GM12874 (cell line): ENCODE data around the gene CIROP.
A peak's percentile ranks its signal among the peaks of the same experiment; 100 is the strongest.

Source experiments
- TF ChIP-seq, protein P1 (sequence below): IDR thresholded peaks from 2 replicates; pipeline ENCODE4 v1.5.1; 2011; ENCODE audit warnings: low read depth, mild to moderate bottlenecking, control low read depth, low read length, moderate library complexity; ENCODE audit not compliant: insufficient read depth

The CIROP gene

DNA sequence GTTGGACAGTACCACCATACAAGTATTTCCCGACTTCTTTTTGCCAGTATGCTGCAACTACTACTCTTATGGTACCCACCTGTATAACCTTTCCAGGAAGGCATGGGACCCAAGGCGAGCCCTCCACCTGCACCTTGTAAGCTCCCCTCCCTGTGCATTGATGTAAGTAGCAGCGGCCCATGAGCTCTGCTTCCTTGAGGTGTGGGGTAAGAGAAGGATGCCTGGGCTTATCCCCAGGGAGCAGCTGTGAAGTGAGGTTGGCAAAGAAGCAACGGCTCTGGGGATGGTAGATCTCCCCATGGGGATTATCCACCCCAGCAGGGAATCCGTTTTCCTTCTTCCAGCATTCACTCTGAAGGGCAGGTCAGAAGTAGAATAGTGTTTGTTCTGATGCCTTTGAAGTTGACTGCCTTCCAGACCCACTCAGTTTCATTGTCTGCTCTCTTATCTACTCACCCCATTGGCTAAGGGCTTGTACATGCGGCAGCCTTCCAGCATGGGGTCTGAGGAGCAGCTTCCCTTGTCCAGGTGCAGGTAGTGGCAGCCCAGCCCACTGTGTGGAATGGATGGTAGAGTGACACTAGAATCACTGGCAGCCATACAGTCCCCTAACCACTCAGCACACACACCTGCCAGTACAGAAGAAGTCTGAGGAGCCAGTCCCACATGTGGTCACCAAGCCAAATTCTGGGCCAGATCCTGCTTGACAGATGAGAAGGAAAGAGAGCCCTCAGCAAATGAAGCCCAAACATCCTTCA lies 3.4 kb downstream of the CIROP start:
- TF ChIP-seq, protein P1, sequence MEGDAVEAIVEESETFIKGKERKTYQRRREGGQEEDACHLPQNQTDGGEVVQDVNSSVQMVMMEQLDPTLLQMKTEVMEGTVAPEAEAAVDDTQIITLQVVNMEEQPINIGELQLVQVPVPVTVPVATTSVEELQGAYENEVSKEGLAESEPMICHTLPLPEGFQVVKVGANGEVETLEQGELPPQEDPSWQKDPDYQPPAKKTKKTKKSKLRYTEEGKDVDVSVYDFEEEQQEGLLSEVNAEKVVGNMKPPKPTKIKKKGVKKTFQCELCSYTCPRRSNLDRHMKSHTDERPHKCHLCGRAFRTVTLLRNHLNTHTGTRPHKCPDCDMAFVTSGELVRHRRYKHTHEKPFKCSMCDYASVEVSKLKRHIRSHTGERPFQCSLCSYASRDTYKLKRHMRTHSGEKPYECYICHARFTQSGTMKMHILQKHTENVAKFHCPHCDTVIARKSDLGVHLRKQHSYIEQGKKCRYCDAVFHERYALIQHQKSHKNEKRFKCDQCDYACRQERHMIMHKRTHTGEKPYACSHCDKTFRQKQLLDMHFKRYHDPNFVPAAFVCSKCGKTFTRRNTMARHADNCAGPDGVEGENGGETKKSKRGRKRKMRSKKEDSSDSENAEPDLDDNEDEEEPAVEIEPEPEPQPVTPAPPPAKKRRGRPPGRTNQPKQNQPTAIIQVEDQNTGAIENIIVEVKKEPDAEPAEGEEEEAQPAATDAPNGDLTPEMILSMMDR: no peak

DNA sequence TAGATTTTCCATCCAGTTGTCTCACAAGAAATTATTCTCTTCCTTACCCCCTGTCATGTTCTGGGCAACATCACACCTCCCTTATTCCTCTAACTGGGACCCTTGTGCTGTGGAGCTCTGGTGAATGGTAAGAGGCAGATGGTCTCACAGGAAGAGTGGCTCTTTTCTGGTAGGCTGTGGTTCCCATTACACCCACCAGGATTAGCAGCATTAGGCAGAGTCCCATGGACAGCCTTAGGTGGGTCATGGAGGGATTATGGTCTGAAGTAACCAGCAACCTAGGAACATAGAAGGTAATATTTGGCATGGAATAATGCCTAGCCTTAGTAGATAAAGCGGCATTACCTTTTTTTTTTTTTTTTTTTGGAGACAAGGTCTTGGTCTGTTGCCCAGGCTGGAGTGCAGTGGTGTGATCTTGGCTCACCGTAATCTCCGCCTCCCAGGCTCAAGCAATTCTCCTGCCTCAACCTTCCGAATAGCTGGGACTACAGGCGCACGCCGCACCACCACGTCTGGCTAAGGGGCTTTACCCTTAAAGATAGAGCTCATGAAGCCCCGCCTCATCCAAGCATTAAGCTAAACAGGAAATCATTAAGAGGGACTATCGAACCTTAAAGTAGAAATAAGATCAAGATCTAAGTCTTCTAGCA lies 5.5 kb downstream of the CIROP start:
- TF ChIP-seq, protein P1: no peak

DNA sequence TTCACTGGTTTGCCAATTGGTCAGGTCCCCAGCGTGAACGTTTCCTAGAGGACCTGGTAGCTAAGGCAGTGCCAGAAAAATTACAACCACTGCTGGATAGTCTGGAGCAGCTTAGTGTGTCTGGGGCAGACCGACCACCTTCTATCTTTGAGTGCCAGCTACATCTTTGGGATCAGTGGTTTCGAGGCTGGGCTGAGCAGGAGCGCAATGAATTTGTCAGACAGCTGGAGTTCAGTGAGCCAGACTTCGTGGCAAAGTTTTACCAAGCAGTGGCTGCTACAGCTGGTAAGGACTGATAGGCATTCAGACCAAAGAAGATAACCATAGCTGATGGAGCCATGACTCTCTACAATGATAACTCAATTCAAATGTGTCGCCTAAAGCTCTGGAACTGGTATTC lies 7.0 kb downstream of the CIROP start:
- TF ChIP-seq, protein P1: no peak

DNA sequence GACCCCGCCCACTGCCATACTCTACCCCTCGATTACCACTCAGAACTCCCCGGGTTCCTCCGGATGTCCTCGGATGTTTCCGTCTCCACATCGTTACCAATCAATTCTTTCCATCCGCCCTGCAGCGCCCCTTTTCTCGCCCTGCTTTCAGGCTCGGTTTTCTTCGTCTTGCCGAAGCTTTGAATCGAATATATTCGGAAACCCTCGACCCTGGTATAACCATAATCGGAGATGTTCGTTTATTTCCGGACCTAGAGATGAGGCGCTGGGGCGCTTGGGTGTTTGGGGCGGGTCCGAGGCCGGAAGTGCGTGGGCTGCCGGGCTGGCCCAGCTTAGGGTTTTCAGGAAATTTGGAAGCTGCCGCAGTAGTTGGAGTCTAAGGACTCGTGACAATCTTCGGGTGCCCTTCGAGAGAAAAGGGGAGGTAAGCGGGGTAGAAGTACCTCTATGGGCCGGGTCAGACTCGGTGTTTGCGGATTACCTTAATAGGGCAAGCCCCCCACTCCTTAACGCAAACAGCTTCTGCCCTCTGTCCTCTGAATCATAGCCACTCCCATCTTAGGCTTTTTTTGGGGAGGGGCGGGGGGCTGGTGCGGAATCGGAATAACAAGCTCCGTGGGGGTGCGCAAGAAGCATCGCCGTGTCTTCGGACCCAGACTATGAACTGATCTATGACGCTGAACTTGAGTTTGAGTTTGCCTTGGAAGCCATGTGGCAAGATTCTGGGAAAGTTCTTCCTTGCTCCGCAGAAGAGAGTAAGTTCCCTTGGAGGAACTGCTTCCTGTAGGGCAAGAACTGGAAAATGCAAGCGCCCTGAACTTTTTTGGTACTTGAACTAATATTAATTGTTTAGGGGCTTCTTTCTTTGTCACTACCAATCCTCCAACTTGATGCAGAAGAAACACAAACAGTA lies 9.3 kb downstream of the CIROP start, which contains the start of gene C14orf119:
TSS of gene C14orf119 (plus strand) at position 310 of the 913 bp plus-strand sequence. CDS start 2,154 bp downstream, outside the sequence.
- TF ChIP-seq, protein P1: no peak

DNA sequence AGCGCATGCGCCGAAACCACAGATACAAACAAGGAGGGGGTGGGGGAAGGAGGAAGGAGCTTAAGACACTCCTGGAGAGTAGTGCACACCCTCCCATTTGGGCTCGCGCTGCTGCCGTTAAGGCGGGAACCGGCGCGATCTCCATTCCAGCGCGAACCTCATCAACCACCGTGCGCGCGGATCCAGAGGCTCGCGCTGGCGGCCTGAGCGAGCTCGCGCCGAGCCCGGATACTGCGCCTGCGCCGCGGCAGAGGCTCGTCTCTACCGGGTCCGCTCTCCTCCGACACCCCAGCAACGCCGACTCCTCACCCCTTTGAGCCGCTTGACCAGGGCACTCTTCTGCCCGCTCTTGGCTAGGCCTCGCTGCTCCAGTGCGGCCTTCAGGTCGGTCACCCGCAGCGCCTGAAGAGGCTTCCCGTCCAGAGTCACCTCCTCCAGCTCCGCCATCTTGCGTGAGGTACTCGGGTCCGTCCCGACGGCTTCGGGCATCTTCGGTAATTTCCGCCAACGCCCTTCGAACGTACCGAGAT lies 10.1 kb downstream of the CIROP start, which contains the start of gene ACIN1:
TSS of gene ACIN1 (minus strand) at position 471 of the 530 bp plus-strand sequence. CDS start at position 447, 24 bp downstream.
- TF ChIP-seq, protein P1: no peak

DNA sequence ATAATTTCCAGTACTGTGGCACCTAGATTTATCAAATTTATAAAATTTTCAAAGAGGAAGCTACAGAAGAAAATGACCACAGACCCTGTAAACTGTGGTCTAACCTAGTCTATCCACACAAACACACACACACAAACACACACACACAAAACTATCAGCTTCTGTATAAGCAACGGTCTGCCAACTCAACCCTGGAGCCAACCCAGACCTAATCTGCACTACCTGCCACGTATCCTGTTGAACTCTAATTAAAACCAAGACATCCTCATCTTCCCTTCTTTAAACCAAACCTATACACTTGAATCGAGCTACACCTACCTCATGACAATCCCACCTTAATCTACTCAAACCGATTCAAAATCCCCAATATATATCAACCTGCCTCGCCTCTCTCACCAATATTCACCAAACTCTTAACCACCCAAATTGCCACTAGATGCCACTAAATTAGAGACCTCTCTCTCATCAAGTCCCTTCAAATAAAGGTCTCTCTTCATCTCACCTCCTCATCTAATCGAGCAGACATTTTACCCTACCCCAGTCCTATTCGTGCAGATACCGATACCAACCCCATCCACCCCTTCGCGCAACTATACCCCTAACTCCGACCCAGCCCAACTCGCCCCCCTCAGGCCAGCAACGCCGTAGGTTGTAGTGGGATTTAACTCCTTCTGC lies 10.7 kb downstream of the CIROP start:
- TF ChIP-seq, protein P1: peak; percentile 29; the same call in 1 of the 2 replicates
